OCI-LY3 (cell line): ENCODE results near the gene UST.

Experiments used
- CTCF ChIP-seq: fragments of 200-600, 300-600 bp; sonication (generic); IDR thresholded peaks from 2 replicates; pipeline ENCODE4 v1.5.1; 2014; ENCODE audit warnings: antibody characterized with exemption, low read length, low read depth
- EZH2phosphoT487 ChIP-seq: fragments of 200-600 bp; shearing (Covaris generic); IDR thresholded peaks from 2 replicates; pipeline ENCODE4 v1.6.1; 2018; ENCODE audit warnings: antibody characterized with exemption, mixed run types, low read depth

- TF ChIP-seq CTCF (no peak), EZH2phosphoT487 (no peak)
These were observed 102.1 kb downstream of the UST start for GRCh38 chr6:148848915-148849314.
